ENCODE data around the gene WWC2.
A peak's percentile ranks its signal among the peaks of the same experiment; 100 is the strongest.

Gene WWC2

DNA sequence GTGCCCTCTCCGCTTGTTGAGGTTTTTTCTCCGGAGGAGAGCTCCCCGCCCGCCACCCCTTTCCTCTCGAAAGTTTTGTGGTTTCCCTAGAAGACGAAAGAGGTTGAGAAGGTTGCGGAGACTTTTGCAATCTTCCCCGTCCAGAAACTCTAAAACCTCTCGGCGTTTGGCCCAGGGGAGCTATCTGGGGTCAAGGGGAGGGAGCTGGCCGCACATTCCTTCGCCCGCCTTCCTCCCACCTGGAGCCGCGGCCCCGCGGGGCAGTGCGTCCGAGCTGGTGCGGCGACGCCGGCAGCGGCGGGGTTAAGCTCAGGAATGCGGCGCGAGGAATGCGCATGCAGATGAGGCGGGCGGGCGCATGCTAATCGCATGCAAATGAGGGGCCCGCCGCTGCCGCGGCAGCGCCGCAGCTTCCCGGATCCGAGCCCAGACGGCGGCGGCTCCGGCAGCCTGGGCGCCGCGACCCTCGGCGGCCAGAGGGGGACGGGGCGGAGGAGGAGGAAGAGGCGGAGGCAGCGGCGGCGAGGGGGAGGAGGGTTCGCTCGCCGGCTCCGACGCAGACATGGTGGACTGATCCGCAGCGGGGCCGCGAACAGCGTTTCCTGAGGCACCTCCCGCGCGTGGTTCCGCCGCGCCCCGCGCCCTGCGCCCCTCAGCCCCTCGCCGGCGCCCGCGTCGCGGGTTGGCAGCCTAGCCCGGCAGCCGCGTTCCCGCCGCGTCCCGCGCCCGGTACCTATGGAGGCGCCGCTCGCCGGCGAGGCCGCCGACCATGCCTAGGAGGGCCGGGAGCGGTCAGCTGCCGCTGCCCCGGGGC lies at the start of gene WWC2:
TSS of gene WWC2 (plus strand) at position 535 of the 814 bp plus-strand sequence. CDS start at position 770, 235 bp downstream.
- peak; percentile 81 for DNase-seq

DNA sequence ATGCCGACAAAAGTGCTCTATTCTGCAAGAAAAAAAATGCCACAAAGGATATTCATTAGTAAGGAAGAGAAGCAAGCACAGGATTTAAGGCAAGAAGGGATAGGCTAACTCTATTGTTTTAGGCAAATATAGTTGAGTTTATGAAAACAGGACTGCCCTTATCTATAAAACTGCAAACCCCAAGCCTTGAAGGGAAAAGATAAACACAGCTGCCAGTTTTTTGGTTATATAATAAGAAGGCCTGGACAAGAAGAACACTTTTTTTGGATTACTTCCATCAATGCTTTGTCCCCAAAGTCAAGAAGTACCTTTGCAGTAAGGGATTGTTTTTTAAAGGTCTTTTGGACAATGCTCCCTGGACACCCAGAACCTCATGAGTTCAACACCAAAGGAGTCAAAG lies 45.4 kb upstream of the WWC2 start:
- DNase-seq = no peak

DNA sequence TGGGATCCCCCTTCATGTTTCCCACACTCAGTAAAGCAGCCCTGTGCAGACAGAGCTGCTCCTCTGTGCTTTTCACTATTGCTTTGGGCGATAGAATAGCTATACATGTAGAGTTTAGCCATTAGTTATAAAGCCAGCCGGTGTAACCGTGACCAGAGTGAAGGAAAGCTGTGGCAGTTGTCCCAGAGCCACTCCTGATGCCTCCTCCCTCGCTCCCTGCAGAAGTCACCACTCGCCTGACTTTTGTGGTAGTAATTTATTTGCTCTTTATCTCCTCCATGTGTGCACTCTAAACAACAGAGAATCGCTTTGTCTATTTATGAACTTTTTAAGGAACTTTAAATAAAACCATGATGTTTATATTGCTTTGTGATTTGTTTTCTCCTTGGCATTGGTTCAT lies 41.8 kb upstream of the WWC2 start:
- no peak for DNase-seq

DNA sequence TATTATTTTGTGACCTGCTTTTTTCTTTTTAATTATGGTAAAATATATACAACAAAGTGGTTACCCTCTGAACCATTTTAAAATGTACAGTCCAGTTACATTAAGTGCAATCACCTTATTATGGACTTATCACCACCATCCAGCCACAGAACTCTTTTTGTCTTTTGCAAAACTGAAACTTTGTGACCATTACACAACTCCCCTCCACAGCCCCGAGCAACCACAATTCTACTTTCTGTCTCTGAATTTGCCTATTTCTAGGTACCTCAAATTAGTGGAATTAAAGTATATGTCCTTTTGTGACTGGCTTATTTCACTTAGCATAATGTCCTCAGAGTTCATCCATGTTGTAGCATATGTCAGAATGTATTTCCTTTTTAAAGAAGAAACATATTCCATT lies 39.3 kb upstream of the WWC2 start:
- DNase-seq = no peak

DNA sequence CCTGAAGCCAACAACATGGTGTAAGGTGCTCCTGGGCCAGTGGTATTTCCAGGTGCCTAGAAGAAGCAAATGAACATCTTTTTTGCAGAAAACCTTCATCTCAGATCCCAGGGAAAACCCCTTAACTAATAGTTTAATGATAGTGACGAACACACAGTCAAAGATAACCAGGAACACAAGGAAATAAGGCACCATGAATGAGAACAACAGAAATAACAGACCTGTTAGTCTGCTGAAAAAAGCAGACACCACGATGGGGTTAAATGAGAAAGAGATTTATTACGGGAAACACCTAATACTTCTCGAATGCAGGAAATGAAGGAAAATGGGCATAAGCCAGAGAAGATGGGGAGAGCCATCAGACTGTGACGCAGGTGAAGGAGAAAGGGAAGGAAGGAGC lies 30.6 kb upstream of the WWC2 start:
- DNase-seq = no peak

DNA sequence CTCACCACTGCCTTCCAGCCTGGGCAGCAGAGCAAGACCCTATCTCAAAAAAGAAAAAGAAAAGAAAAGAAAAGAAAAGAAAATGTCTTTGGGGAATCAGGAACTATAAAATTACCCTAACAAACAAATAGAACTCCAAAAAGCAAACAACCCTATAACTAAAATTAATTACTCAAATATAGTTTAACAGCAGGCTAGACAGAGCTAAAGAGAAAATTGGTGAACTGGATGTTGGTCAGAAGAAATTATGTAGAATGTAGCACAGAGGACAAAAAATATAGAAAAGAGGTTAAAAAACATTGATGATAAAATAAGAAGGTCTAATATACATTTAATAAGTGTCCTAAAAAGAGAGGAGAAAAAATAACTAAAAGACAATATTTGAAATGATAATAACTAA lies 27.8 kb upstream of the WWC2 start:
- no peak for DNase-seq

DNA sequence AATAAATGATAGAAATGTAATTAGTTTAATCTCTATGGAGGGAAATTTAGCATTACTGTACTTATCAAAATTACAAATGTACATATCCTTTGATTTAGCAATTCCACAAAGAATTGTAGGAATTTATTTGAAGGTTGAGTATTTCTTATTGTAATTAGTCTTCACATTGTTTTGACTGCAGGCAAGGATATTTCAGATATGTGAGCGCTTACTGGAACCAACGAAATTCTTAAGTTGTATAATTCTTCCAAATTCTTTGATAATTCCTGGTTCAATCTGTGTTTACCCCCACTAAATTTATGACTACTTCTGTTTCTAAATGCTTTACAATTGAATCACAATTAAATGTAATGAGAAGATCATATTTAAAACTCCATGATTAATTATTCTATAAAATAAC lies 26.9 kb upstream of the WWC2 start:
- no peak for DNase-seq

DNA sequence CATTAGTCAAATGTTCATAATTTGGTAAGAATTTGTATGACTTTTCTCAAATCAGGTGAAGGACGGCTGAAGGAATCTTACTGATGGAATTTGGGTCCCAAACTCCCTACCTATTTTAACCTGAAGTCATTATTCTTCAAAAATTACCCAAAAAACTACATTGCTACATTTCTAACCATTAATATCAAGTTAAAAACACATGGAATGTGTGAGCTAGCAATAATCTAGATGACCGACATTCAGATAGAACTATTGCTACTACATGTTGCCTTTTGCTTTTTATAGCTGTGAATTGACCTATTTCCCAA lies 25.3 kb upstream of the WWC2 start:
- DNase-seq = no peak

DNA sequence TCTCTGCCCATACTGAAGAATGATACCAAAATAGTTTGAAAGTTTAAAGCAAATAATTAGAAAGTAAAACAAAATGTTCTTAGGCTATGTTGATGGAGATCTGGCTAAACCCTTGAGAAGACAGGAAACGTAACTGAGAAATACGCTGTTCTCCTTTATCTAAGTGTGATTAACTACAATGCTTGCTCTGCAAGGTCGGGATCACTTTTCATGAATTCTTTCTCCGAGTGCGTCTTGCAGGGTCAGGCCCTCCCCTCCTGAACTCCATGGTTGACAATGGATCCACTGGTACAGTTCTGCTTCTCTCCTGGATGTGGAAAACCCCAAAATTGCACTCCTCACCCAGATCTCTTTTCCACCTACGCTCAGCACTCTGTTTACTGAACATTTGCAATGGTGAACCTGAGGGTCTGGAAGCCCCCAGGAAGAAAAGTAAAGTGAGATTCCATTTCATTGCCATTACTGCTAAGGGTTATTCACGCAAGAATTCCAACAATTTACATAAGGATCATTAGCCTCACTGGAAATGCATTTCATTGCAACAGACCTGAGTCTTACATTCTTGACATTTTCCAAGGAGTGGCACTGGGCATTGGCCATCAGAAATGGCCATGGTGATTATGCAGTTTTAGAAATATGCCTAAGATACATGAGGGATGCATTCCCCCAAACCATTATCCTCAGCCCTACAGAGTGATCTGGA lies 24.6 kb upstream of the WWC2 start:
- DNase-seq = no peak

DNA sequence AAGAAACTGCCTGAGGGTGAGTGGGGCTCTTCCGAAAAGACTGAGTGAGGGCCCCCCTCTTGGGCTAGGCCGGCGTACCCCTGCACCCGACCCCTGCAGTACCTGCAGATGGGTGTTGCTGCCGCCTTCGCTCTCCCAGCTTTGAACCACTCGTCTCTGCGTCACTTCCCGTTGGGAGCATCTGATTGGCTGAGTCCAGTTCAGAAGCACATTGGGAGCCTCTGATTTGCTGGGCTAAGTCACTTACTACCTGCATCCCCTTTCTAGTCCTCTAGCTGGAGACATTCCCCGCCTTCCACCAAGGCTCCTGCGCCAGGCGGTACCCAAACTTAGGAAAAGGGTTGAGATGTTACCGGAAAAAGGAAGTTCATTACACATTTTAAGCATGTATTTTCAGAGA lies 20.4 kb upstream of the WWC2 start:
- no peak for DNase-seq

DNA sequence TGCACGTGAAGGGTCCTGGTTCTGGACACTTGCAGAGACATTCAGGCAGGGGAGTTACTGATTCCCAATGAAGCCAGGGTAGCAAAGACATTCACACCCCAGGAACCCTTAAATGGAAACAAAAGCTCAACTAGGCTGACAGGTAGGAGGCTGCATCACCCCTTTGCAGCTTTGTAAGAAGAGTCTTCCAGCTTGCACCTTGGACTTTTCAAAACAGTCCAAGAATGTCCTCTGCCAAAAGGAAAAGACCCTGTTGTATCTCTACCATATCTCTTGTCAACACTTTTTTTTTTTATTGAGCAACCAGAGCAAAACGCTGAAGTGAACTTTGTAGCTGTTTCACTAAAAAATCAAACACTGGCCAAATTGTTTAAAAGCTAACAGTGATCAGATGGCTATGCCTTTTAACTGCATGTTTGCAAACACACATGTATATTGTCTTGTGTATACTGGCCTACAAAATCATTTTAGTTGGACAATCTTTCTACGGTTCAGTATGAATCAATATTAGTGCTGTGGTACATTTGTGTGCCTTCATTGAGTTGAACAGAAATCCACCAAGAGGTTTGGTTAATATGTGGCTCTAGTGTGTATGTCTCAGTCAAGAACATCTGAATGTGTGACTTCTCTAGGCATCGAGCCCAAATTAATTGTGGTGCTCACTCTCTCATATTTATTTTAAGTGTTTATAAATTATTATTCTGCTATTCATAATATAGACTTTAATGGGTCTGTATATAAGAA lies 18.5 kb upstream of the WWC2 start:
- DNase-seq = no peak

DNA sequence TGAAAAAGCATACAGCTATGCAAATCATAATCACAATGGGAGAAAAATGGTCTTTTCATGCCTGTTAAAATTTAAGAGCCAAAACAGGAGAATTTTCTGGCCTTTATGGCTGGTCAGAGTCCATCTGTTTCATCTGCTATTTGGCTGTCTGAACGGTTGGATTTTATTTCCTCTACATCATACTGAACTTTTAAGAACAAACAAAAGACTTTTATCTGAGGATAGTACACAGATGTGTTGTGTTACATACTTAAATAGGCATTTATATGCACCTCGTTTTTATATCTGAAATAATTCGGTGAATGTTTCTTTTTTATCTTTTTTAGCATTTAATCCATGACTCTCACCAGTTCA lies 18.0 kb upstream of the WWC2 start:
- DNase-seq = no peak

DNA sequence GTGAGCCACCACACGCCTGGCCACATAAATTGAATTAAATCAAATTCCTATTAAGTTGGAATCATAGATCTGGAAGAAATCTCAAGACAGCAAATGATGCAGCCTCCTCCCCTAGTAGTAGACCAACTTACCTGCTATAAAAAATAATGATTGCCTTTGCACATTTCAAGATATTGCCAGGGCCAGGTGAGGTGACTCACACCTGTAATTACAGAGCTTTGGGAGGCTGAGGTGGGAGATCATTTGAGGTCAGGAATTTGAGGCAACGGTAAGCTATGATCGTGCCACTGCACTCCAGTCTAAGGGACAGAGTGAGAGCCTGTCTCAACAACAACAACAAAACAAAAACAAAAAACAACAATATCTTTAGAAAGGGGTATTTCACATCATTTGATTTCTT lies 17.0 kb upstream of the WWC2 start:
- no peak for DNase-seq

DNA sequence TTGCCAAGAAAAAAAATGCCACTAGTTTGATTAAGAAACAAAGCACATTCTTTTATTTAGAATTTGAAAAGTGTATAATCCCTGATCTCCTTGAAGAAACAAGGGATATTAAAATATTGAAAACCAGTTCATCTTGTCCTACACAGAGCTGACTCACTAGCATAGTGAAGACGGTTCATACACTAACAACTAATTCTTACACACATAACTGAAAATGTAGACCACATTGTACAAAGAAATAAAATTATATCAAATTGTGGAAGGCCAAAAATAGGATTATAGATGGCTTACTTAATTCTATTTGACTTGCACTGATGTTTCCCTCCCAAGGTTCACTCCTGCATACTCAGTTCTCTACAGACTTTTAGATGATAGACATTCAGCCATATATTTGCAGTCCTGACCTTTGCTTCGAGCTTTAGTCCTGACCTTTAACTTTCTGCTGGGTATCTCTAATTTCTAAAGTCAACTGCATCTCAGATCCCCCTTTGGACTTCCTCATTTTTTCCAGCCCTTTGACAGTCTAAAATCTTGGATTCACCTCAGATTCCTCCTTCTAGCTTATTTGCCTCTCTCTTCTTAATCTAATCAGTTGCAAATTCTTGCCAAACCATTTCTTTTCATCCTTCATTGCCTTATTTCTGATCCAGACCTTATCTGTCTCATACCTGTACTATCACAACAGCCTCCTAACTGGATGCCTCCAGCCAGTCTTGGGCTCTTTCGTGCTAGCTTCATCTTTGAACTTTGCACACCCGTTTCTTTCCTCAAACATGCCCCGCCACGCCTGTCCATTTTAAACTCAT lies 4.5 kb upstream of the WWC2 start:
- DNase-seq = no peak

DNA sequence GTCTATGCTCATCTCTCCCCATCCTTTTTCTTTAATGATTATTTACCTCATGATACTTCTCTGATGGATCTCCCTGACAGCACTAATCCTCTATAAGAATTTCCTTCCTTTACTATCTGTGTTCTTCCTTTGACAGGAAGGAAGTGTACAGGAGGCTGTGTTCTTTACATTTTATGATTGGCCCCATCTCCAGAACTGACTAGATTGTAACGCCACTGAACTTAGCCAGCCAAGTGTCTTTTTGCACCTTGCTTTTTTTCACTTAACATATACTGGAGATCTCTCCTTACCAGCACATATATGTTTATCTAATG lies 3.9 kb upstream of the WWC2 start:
- DNase-seq = no peak

DNA sequence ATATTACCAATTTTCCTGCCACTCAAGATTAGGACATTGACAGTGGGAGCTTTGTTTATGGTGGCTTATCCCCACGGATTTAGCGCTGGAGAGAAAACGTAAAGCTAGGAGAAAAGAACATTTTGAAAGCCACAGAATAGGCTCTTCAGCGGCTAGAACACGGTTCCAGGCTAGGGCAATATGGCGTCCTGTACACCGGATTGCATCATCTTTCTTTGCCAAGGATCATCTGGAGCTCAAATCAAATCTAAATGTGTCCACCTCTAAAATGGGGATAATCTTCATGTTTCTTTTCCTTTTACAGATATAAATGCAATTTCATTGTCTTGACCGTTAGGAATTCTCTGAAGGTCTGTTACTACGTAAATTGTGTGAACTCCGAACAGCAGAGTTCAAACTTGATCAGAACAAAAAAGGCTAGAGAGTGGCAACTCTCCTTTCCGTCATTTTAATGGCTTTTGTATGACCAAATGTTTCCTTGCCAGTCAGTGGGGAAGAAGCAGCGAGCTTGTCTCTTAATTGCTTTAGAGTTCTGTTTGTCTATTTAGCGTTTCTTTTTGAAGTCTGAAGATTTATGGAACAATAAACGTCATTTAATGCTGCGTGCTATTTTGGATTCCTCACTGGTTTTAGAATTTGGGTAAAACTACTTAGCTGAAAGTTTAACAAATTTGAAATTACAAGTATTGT lies 2.6 kb upstream of the WWC2 start:
- DNase-seq = no peak

DNA sequence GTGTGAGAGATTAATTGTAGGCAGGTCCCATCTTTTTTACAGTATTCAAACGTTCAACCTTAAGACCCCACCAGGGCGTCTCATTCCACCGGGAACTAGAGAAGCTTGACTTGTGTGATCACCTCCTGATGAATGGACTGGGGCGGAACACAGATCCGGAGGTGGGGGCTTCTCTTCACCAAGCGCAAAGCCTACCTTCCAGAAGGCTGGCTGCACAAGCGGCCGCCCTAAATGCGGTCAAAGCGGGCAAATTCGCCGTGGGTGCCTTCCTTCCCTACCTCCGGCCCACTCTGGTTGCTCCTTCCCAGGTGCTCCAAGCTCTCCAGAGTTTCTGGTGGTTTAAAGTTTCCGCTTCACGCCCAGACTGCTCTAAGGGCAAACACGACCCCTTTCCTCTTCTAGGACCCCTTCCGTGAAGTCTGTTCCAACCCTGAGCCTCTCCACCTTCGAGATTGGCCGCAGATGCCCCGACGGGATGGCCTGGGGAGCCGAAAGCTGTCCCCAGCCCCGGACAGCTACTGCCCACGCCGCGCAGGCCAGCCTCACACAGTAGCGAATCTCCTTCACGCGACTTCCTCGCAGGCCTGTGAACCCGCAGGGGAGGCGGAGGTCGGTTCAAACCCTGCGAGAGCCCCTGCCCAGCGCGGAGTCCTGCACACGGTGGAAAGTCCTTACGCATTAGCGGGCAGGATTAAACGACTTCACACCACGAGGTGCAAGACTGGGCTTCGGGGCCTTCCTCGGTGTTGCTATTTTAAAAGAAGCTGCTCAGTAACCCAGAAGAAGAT lies 1.6 kb upstream of the WWC2 start:
- DNase-seq = no peak

DNA sequence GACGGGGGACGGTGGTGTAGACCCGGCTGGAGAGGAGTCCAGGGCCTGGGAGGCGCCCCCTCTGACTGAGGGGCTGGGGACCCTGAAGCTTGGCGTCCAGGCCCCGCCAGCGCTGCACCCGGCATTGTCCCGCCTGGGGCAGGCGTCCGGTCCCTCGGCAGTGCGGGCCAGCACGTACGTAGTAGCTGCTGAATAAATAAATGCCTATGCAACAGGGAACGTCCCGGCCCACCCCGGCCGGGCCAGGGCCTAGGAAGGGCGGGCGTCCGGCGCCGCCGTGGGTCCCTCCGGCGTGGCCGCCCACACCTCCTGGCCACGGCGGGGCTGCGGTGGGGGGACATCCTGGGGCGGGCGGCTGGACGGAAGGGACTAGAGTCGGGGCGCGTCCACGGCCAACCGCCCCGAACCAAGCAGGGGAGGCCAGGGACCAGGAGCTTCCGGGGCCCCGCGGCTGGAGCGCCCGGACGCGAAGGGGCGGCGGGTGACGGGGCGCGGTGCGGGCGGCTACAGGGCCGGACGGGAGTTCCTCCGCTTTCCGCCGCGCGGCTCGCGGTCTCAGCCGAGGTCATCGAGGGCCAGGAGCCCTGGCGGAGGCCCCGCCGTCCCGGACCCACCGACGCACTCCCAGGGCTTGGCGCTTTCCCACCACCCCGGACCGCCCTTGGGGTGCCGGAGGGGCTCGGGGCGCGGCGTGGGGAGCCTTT lies 886 bp upstream of the WWC2 start:
- DNase-seq = no peak

DNA sequence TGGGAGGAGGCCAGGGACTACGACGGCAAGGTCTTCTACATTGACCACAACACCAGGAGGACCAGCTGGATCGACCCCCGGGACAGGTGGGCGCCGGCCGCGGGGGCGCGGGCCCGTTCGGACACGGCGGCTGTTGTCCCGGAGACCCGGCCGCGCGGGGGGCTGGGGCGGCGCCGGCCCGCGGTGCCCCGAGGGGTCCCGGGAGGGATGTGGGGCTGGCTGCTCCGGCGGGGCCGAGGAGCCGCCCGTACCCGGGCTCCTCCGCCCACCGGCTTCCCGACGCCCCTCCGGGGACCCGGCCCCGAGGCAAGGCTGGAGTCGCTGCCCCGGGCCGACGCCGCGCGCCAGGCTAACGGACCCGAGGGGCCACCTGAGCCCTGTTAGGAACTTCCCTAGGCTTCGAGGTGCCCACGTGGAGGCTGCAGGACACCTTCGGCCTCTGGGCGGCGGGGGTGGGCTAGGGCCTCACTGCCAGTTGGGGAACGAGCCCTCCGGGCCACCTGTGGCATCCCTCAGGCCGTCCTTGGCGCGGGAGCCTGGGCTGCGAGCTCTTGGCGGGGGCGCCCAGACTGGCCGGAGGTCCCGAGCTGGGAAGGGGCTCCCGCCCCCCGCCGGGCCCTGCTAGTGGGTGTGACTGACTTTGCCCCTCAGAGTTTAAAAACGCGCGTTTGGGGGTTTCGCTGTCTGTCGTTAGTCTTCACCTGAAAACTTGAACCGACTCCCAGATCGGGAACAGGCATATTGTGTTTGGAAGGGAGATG lies 660 bp downstream of the WWC2 start:
- no peak for DNase-seq

DNA sequence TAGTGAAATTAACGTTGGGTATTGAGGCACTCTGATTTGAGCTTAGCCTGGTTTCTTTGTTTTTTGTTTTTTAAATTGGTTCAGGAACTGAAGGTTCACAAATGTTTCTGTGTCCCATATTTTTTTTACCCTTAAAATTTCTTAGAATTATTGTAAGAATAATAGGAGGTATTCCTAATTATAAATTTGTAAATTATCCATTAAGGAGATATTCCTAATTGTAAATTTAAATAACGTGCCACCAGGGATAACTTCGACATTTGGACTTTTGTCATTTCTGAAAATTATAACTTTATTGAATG lies 1.2 kb downstream of the WWC2 start:
- DNase-seq = no peak

DNA sequence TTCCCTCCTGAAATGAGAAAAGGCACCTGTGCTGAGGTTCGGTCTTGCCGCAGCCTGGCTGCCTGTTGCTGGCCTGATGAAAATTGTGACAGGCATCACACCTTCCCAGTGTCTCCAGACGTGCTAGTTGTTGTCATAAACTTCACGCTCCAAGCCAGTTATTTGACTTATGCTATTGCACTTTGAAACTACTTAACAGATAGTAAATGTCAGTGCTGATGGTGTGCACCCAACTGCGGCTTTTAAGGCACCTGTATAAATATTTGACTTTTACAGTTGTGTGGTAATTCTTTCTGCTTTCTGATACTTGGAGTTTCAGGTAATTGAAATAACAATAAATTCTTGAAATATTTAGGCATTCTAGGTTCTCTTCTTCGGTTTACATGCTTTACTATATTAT lies 1.8 kb downstream of the WWC2 start:
- DNase-seq = no peak

All from NCI-H1048 (cell line).